K562 (cell line): ENCODE results near the gene SLC12A9. TPM values are rescaled to one million over a fixed set of nuclear protein-coding genes. Genes with fewer than 3 reads are reported as not detected.

Experiments
- ARID1B ChIP-seq: fragments of 450-650 bp; IDR thresholded peaks from 2 replicates; pipeline ENCODE4 v1.6.1; 2016; ENCODE audit warnings: antibody characterized with exemption, mild to moderate bottlenecking, inconsistent platforms
- ATF1 ChIP-seq, 2 experiments: fragments of 450-650 bp in 1 of 2; IDR thresholded peaks; 2 replicates each; pipeline ENCODE4 v1.6.1; 2016; ENCODE audit warnings: missing compliant biosample characterization in 1 of 2, missing genetic modification characterization in 1 of 2
- BMI1 ChIP-seq: fragments of 150-350 bp; IDR thresholded peaks from 2 replicates; pipeline ENCODE4 v1.6.1; 2014; ENCODE audit warnings: low read length
- CBFA2T2 ChIP-seq: fragments of 450-650 bp; conservative IDR thresholded peaks from 2 replicates; pipeline ENCODE4 v1.6.1; 2017; ENCODE audit warnings: mild to moderate bottlenecking
- CEBPB ChIP-seq: fragments of 450-650 bp; IDR thresholded peaks from 2 replicates; pipeline ENCODE4 v1.6.1; 2016; ENCODE audit warnings: missing genetic modification characterization, missing compliant biosample characterization
- CXXC5 ChIP-seq: fragments of 250-450 bp; sonication (Bioruptor Pico); IDR thresholded peaks from 2 replicates; pipeline ENCODE4 v1.8.0; 2022; ENCODE audit warnings: inconsistent platforms, mild to moderate bottlenecking, moderate library complexity
- E2F8 ChIP-seq: fragments of 450-650 bp; IDR thresholded peaks from 2 replicates; pipeline ENCODE4 v1.7.1; 2018; ENCODE audit warnings: mild to moderate bottlenecking, low read depth; ENCODE audit not compliant: partially characterized antibody
- HDAC2 ChIP-seq: fragments of 450-650 bp; IDR thresholded peaks from 2 replicates; pipeline ENCODE4 v1.6.1; 2016; ENCODE audit warnings: mild to moderate bottlenecking
- L3MBTL2 ChIP-seq: fragments of 450-650 bp; IDR thresholded peaks from 2 replicates; pipeline ENCODE4 v1.6.1; 2016; ENCODE audit warnings: mild to moderate bottlenecking, moderate library complexity
- MTA3 ChIP-seq: fragments of 450-650 bp; formaldehyde crosslinking; IDR thresholded peaks from 2 replicates; pipeline ENCODE4 v1.6.1; 2017; ENCODE audit warnings: mild to moderate bottlenecking, borderline replicate concordance
- NBN ChIP-seq: fragments of 450-650 bp; IDR thresholded peaks from 2 replicates; pipeline ENCODE4 v1.6.1; 2016; ENCODE audit warnings: low read depth, mild to moderate bottlenecking
- NCOR1 ChIP-seq: fragments of 450-650 bp; IDR thresholded peaks from 2 replicates; pipeline ENCODE4 v1.6.1; 2016; ENCODE audit warnings: mild to moderate bottlenecking, moderate library complexity
- SREBF1 ChIP-seq: fragments of 150-350 bp; IDR thresholded peaks from 2 replicates; pipeline ENCODE4 v1.6.1; 2014; ENCODE audit warnings: antibody characterized with exemption, low read depth, low read length, borderline replicate concordance
- TRIM24 ChIP-seq, 2 experiments: fragments of 450-650 bp; IDR thresholded peaks; 2 replicates each; pipeline ENCODE4 v1.6.1; 2016
- USF1 ChIP-seq: sonication (generic); formaldehyde crosslinking; IDR thresholded peaks from 2 replicates; pipeline ENCODE4 v1.9.0; 2022; ENCODE audit warnings: mild to moderate bottlenecking, missing genetic modification reagents
- ZBTB2 ChIP-seq: fragments of 450-650 bp; IDR thresholded peaks from 2 replicates; pipeline ENCODE4 v1.6.1; 2016; ENCODE audit warnings: antibody characterized with exemption
- ZFX ChIP-seq: sonication (generic); formaldehyde crosslinking; IDR thresholded peaks from 2 replicates; pipeline ENCODE4 v1.8.0; 2022; ENCODE audit warnings: mild to moderate bottlenecking, missing genetic modification reagents, moderate library complexity
- ZNF121 ChIP-seq: sonication (generic); formaldehyde crosslinking; conservative IDR thresholded peaks from 2 replicates; pipeline ENCODE4 v1.8.0; 2022; ENCODE audit warnings: missing genetic modification reagents
- polyA plus RNA-seq, 8 experiments: library from polyadenylated mRNA; depleted of rRNA in 4 of 8; stranded (reverse) in 5 of 8; unstranded in 3 of 8; fragments of >200 nt; fragmentation: Nextera tagmentation in 2 of 8; fragmentation: Illumina TruSeq in 1 of 8; extraction: Ambion mirVana in 2 of 8; extraction: Trizol in 1 of 8; gene quantifications; 2 replicates each; pipeline versions ENCODE4 v1.2.1 to v1.2.3, GENCODE V29; 2011 to 2014; ENCODE audit warnings: inconsistent platforms in 1 of 8, missing spikeins in 1 of 8
- total RNA-seq, 7 experiments: library from RNA; depleted of rRNA in 6 of 7; stranded (reverse); fragments of >200 nt in 6 of 7; fragmentation: Illumina TruSeq in 2 of 7; extraction: Trizol in 2 of 7; gene quantifications; 2 replicates each; pipeline versions ENCODE4 v1.2.1 to v1.2.3, GENCODE V29; 2011 to 2021; ENCODE audit warnings: low replicate concordance in 1 of 7
- TF ChIP-seq, protein P1 (sequence below), 2 experiments: fragments of 450-650 bp; IDR thresholded peaks; 2 replicates each; pipeline ENCODE4 v1.6.1; 2016

Gene SLC12A9
- total and polyA plus RNA-seq, 9 of the 15 experiments (the other 6 are each of a cell fraction or from before 2014, with no cell fraction given), result 0.06 to 20.2 (median 10.7) TPM

DNA sequence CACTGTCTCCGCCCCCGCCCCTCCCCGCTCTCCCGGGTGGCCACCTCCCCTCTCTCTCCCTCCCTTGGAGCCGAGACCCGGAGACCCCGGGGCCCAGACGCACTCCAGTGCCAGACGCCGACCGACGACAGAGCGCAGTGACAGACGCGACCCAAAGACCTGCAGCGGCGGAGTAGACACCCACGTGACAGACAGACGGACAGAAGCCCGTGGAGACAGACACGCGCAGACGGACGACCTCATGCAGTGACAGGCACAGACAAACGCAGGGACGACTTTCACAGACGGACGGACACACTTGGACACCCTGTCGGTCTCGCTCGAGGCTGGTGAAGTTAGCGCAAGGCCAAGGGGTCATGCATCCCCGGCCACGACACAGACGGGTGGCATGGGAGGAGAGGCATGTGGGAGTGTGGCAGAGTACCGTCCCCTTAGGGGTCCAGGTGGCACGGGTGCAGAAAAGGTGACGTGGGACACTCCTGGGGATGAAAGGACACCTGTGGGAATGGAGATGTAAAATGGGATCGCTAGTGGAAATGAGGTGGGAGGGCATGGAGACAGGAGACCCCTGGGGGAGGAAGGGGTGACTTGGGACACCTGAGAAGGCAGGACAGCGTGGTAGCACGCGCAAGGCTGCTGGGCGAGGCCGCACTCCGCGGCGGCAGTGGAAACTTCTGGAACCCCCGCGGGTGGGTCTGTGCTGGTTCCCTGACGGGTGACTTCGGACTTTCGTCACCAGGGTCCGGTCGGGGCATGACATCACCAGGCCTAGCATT, 43.6 kb downstream of the SLC12A9 start (continued):
- TF ChIP-seq, protein P1, sequence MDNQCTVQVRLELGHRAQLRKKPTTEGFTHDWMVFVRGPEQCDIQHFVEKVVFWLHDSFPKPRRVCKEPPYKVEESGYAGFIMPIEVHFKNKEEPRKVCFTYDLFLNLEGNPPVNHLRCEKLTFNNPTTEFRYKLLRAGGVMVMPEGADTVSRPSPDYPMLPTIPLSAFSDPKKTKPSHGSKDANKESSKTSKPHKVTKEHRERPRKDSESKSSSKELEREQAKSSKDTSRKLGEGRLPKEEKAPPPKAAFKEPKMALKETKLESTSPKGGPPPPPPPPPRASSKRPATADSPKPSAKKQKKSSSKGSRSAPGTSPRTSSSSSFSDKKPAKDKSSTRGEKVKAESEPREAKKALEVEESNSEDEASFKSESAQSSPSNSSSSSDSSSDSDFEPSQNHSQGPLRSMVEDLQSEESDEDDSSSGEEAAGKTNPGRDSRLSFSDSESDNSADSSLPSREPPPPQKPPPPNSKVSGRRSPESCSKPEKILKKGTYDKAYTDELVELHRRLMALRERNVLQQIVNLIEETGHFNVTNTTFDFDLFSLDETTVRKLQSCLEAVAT (IDR thresholded peaks at IDR 0.05), result peak; percentile 13 to 29; a peak in 2 of 4 replicates
- TF ChIP-seq ATF1 (CRISPR knock-in tag; IDR thresholded peaks at IDR 0.05) (no peak), ATF1 (tag; IDR thresholded peaks at IDR 0.05) (peak; percentile 77), BMI1 (no peak), ZBTB2 (peak; percentile 95), NBN (0 out of 2 replicates have a peak, but pooled peaks have one; percentile 23), L3MBTL2 (peak; percentile 77), MTA3 (0 out of 2 replicates have a peak, but pooled peaks have one; percentile 32), SREBF1 (no peak), ZFX (CRISPR knock-in tag) (peak; percentile 40; the same call in 1 of the 2 replicates), NCOR1 (peak; percentile 54; the same call in 1 of the 2 replicates), HDAC2 (peak; percentile 91), USF1 (peak; percentile 88), E2F8 (no peak), CEBPB (tag) (0 out of 2 replicates have a peak, but pooled peaks have one; percentile 14), TRIM24 (IDR thresholded peaks at IDR 0.05) (peak in 1 of 2 experiments; percentile 76; a peak in 1 of 4 replicates), CBFA2T2 (peak; percentile 55), ARID1B (peak; percentile 50), ZNF121 (no peak; the same call in 1 of the 2 replicates), CXXC5 (peak; percentile 52)
